GM21576 (cell line): ENCODE measurements around the gene AMMECR1L.
"Not testable (repeated sequence)": the region's sequence is repeated elsewhere in the genome, so short reads cannot be mapped to it uniquely, and the experiment has no call there.

Experiments
- ATAC-seq: cut with Tn5 transposase; IDR thresholded peaks from one replicate; pipeline ENCODE4 v1.9.1; 2021; ENCODE audit warnings: mild to moderate bottlenecking, moderate library complexity; ENCODE audit not compliant: unreplicated experiment

The AMMECR1L gene

GRCh38 chr2:127843677-127844076 lies 42.1 kb downstream of the AMMECR1L start:
- ATAC-seq = no peak

GRCh38 chr2:127841466-127842178 lies 44.1 kb downstream of the AMMECR1L start:
- no peak for ATAC-seq

DNA sequence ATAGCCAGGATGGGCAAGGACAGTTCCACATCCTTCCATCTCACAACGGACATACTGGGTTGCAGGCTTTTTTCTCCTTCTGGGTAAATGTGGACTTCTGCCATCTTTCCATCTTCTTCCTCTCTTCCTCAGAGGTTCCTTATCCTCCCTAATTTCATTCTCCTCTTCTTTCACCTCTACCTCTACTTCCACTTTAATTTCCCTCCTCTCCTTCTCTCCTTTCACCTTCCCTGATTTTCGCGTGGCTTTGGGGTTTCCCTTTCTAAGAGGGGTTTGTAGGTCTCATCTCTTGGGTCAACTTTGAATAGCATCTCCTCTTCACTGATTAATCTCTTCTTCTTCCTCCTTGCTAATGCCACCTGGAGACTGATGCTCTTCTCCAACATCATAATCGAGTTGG lies 44.9 kb downstream of the AMMECR1L start:
- ATAC-seq = no peak

GRCh38 chr2:127834951-127835350 lies 50.8 kb downstream of the AMMECR1L start:
- no peak for ATAC-seq

DNA sequence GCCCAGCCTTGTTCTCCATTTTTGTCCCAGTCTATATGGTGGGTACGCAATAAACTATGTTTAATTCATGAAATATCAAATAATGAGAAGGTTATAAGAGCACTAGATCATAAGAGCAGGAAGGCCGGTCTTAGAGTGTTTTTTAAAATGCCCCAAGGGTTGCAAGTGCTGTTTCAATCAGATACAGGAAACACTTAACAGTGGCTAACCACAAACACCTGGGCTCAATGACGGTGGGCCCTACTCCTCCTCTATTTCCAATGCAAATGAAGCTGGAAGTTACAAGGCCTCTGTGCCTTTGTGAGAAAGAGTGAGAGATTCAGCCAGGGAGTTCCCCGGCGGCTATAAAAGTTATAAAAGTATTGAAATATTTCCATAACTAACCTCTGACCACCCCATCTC lies 55.9 kb downstream of the AMMECR1L start:
- ATAC-seq = peak; percentile 98

DNA sequence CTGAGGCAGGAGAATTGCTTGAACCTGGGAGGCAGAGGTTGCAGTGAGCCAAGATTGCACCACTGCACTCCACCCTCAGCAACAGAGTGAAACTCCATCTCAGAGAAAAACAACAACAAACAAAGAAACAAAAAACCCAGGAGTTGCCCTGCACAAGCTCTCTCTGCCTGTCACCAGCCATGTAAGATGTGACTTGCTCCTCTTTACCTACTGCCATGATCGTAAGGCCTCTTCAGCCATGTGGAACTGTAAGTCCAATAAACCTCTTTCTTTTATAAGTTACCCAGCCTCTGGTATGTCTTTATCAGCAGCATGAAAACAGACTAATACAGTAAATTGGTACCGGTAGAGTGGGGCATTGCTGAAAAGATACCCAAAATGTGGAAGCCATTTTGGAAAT lies 59.0 kb downstream of the AMMECR1L start:
- not testable (repeated sequence) for ATAC-seq

DNA sequence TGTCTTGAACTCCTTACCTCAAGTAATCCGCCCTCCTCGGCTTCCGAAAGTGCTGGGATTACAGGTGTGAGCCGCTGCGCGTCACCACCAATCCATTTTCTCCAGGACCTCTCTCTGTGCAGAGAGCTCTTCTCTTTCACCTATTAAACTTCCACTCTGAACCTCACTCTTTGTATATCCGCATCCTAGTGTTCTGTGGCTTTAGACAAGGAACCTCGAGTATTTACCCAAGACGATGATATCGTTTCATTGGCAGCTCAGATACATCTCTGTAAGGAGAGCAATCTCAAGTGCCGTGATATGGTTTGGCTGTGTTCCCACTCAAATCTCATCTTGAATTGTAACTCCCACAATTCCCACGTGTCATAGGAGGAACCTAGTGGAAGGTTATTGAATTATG lies 59.7 kb downstream of the AMMECR1L start:
- ATAC-seq = no peak

DNA sequence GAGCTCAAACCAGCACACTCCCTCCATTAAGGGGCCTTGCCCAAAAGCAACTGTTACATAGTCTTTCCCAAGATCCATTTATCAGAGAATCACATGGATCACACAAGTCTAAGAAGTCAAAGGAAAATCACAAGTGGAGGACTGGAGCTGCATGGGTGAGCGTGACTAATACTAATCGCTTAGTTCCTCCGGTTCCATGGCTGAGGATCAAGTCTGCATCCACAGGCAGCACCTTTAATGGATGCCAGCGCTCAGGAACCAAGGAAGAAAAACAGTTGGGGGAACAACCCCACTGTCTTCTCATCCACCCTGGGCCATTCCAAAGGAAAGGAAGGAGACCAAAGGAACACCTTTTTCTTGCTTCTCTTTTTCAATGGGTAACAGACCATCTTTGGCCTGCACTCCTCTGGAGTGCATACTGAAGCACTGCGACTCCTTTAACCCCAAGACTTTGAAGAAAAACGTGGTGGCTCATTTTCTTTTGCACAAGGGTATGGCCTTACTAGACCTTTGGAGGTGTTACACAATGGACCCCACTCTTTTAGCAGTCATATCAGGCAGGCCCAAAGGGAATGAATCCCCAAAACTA lies 65.6 kb downstream of the AMMECR1L start:
- ATAC-seq = no peak

- ATAC-seq = no peak
Observed at GRCh38 chr2:127818794-127819425, 66.8 kb downstream of the AMMECR1L start.

DNA sequence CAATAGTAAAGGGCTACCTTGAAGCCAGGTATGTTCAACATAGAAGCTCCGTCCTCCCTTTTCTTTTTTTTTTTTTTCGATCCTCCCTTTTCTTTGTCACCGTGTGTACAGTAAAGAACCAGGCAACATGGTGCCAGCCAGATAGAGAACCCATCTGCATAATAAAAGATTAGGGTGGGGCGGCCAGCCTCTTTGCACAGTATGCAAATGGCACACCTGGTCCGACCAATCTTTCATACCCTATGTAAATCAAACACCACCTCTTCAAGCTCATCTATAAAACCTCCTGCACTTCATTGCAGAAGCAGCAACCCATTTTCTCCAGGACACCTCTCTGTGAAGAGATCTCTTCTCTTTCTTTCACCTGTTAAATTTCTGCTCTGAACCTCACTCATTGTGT lies 67.5 kb downstream of the AMMECR1L start:
- no peak for ATAC-seq

DNA sequence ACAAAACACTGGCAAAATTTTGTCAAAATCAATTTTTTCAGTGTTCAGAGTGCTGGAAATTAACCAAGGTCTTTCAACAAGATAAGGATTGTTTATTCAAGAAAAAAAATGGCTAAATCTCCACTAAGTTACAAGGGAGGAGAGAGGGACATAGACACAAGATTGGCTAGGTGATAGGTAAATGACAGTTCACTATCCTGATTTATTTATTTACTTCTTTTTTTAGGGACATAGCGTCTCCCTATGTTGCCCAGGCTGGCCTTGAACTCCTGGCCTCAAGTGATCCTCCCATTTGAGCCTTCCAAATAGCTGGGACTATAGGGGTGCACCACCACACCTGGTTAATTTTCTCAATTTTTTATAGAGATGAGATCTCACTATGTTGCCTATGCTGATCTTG lies 71.1 kb downstream of the AMMECR1L start:
- ATAC-seq = no peak

GRCh38 chr2:127812441-127812840 lies 73.3 kb downstream of the AMMECR1L start:
- not testable (repeated sequence) for ATAC-seq
